ENCODE results near the gene FAM13B.
"Not testable (repeated sequence)": the region's sequence is repeated elsewhere in the genome, so short reads cannot be mapped to it uniquely, and the experiment has no call there.

FAM13B gene

DNA sequence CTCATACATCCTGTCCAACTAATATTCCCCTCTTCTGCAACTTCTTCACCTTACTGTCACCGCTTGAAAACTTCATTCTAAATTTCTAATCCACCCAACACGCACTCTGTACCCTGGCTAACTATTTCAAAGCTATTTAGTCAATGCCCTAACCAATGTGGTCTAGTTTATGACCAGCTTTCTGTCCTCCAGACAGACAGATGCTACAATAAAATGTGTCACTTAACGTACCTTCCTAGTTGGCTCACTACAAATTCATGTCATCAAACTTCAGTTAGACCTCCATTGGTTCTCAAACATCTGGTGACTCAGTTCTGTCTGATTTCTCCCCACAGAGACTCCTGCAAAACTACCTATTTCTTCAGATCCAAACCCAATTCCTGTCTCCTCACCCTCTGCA, 57.7 kb downstream of the FAM13B start:
- Histone ChIP-seq H3K9me2 (replicated peaks; ENCODE audit: insufficient read depth, low read length) (no peaks in the 10 kb centered on the region), H3K79me2 (ENCODE audit: insufficient read depth, low read length) (no peaks in the 10 kb centered on the region), H3K4me3 (ENCODE audit: insufficient read depth, low read length, poor library complexity, severe bottlenecking) (no peak overlapping the region), H3K4me2 (ENCODE audit: low read depth, low read length, poor library complexity, severe bottlenecking) (no peak overlapping the region), H3K36me3 (ENCODE audit: low read length) (peaks cover 18% of the 10 kb centered on the region), H3K9me3 (ENCODE audit: insufficient read depth, low read length) (no peaks in the 10 kb centered on the region), H4K20me1 (ENCODE audit: low read depth, low read length) (no peaks in the 10 kb centered on the region), H3F3A (ENCODE audit: insufficient read depth) (no peaks in the 10 kb centered on the region), H2AFZ (ENCODE audit: low read depth, low read length, severe bottlenecking) (no peak overlapping the region), H3K9ac (ENCODE audit: low read length) (no peak overlapping the region), H3K27me3 (ENCODE audit: low read length) (no peaks in the 10 kb centered on the region), H3K27ac (ENCODE audit: low read depth, low read length) (no peak overlapping the region)
- no peak for TF ChIP-seq EZH2phosphoT487 (conservative IDR thresholded peaks at IDR 0.05; ENCODE audit: low read length)
- TF ChIP-seq, protein P1, sequence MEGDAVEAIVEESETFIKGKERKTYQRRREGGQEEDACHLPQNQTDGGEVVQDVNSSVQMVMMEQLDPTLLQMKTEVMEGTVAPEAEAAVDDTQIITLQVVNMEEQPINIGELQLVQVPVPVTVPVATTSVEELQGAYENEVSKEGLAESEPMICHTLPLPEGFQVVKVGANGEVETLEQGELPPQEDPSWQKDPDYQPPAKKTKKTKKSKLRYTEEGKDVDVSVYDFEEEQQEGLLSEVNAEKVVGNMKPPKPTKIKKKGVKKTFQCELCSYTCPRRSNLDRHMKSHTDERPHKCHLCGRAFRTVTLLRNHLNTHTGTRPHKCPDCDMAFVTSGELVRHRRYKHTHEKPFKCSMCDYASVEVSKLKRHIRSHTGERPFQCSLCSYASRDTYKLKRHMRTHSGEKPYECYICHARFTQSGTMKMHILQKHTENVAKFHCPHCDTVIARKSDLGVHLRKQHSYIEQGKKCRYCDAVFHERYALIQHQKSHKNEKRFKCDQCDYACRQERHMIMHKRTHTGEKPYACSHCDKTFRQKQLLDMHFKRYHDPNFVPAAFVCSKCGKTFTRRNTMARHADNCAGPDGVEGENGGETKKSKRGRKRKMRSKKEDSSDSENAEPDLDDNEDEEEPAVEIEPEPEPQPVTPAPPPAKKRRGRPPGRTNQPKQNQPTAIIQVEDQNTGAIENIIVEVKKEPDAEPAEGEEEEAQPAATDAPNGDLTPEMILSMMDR (IDR thresholded peaks at IDR 0.05; ENCODE audit: insufficient read depth, low read length, poor library complexity, severe bottlenecking): no peak

DNA sequence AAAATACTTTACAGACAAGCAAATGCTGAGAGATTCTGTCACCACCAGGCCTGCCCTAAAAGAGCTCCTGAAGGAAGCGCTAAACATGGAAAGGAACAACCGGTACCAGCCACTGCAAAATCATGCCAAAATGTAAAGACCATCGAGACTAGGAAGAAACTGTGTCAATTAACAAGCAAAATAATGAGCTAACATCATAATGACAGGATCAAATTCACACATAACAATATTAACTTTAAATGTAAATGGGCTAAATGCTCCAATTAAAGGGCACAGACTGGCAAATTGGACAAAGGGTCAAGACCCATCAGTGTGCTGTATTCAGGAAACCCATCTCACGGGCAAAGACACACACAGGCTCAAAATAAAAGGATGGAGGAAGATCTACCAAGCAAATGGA, 62.5 kb downstream of the FAM13B start:
- H3K9me2 ChIP-seq (replicated peaks; ENCODE audit: insufficient read depth, low read length); H3K4me3 ChIP-seq (ENCODE audit: insufficient read depth, low read length, poor library complexity, severe bottlenecking); H3K27ac ChIP-seq (ENCODE audit: low read depth, low read length); H3K36me3 ChIP-seq (ENCODE audit: low read length); H3K4me2 ChIP-seq (ENCODE audit: low read depth, low read length, poor library complexity, severe bottlenecking); H3K9me3 ChIP-seq (ENCODE audit: insufficient read depth, low read length); H4K20me1 ChIP-seq (ENCODE audit: low read depth, low read length); H3K9ac ChIP-seq (ENCODE audit: low read length); H3K27me3 ChIP-seq (ENCODE audit: low read length); H3F3A ChIP-seq (ENCODE audit: insufficient read depth); H3K79me2 ChIP-seq (ENCODE audit: insufficient read depth, low read length); H2AFZ ChIP-seq (ENCODE audit: low read depth, low read length, severe bottlenecking): not testable (repeated sequence)

DNA sequence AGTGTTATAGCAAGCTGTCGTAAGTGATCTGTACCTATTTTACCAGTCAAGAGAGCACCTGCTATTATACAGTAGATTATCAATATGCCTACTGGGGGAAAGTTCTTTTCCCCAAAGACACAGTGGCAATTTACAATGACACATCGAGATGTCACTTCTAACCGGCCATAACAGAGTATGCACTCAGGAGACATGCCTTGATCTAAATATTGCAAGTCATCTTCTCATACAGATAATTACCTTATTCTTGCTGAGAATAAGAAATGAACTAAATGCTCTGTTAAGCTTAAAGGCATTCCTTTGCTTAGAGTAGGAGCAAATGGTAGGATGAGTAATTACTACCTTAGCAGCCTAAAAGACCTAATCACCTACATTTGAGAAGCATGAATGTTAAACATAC, 72.1 kb downstream of the FAM13B start:
- H3K9me3 ChIP-seq (ENCODE audit: insufficient read depth, low read length): no peaks in the 10 kb centered on the region
- no peak overlapping the region for H3K27ac ChIP-seq (ENCODE audit: low read depth, low read length)
- H3K9ac ChIP-seq (ENCODE audit: low read length): no peak overlapping the region
- no peak overlapping the region for H3K4me3 ChIP-seq (ENCODE audit: insufficient read depth, low read length, poor library complexity, severe bottlenecking)
- no peaks in the 10 kb centered on the region for H3K27me3 ChIP-seq (ENCODE audit: low read length)
- H3K4me2 ChIP-seq (ENCODE audit: low read depth, low read length, poor library complexity, severe bottlenecking): no peak overlapping the region
- no peaks in the 10 kb centered on the region for H3F3A ChIP-seq (ENCODE audit: insufficient read depth)
- no peaks in the 10 kb centered on the region for H4K20me1 ChIP-seq (ENCODE audit: low read depth, low read length)
- 0 out of 2 replicates have a peak, but pooled peaks cover 11% of the 10 kb centered on the region for H3K79me2 ChIP-seq (ENCODE audit: insufficient read depth, low read length)
- H3K9me2 ChIP-seq (replicated peaks; ENCODE audit: insufficient read depth, low read length): no peaks in the 10 kb centered on the region
- peaks cover 27% of the 10 kb centered on the region; the same call in 1 of the 2 replicates for H3K36me3 ChIP-seq (ENCODE audit: low read length)
- no peak overlapping the region for H2AFZ ChIP-seq (ENCODE audit: low read depth, low read length, severe bottlenecking)
- TF ChIP-seq, protein P1 (IDR thresholded peaks at IDR 0.05; ENCODE audit: insufficient read depth, low read length, poor library complexity, severe bottlenecking): no peak
- no peak for TF ChIP-seq EZH2phosphoT487 (conservative IDR thresholded peaks at IDR 0.05; ENCODE audit: low read length)

DNA sequence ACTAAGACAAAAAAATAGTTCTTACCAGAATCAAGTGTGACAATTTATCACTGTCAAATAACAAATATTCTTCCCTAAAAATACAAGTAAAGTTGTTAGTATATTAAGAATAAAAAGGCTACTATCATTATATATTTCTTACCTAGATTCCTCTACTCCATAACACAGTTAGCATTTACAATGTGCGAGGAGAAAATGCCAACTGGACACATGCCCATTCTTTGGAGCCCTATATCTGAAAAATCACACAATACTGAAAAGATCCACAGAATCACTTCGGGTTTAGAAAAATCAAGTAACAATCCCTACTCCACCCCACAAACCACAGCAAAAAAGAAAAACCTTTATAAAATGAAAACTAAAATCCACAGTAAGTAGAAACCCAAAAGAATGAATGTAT, 72.7 kb downstream of the FAM13B start:
- Histone ChIP-seq H3K27ac (ENCODE audit: low read depth, low read length) (no peak overlapping the region), H3K4me3 (ENCODE audit: insufficient read depth, low read length, poor library complexity, severe bottlenecking) (no peak overlapping the region), H3K9ac (ENCODE audit: low read length) (no peak overlapping the region), H3K4me2 (ENCODE audit: low read depth, low read length, poor library complexity, severe bottlenecking) (no peak overlapping the region), H4K20me1 (ENCODE audit: low read depth, low read length) (no peaks in the 10 kb centered on the region), H2AFZ (ENCODE audit: low read depth, low read length, severe bottlenecking) (no peak overlapping the region), H3K79me2 (ENCODE audit: insufficient read depth, low read length) (0 out of 2 replicates have a peak, but pooled peaks cover 11% of the 10 kb centered on the region), H3K9me2 (replicated peaks; ENCODE audit: insufficient read depth, low read length) (no peaks in the 10 kb centered on the region), H3F3A (ENCODE audit: insufficient read depth) (no peaks in the 10 kb centered on the region), H3K27me3 (ENCODE audit: low read length) (no peaks in the 10 kb centered on the region), H3K9me3 (ENCODE audit: insufficient read depth, low read length) (no peaks in the 10 kb centered on the region), H3K36me3 (ENCODE audit: low read length) (peaks cover 29% of the 10 kb centered on the region; the same call in 1 of the 2 replicates)
- TF ChIP-seq, protein P1 (IDR thresholded peaks at IDR 0.05; ENCODE audit: insufficient read depth, low read length, poor library complexity, severe bottlenecking): no peak
- no peak for TF ChIP-seq EZH2phosphoT487 (conservative IDR thresholded peaks at IDR 0.05; ENCODE audit: low read length)

Data from SU-DHL-6 (cell line).